Kidney epithelial cell (primary cell): ENCODE measurements around the gene AMN. TPM values are rescaled to one million over a fixed set of nuclear protein-coding genes. Genes with fewer than 3 reads are reported as not detected.

Experiments used
- DNase-seq: peaks from one replicate; pipeline ENCODE4 v3.0.0-alpha.2; 2010; ENCODE audit warnings: low read depth
- H3K27me3 ChIP-seq: 2 replicates; pipeline ENCODE4 v1.6.0; 2011; ENCODE audit warnings: low read length; ENCODE audit not compliant: control insufficient read depth, insufficient read depth
- H3K36me3 ChIP-seq: 2 replicates; pipeline ENCODE4 v1.5.1; 2011; ENCODE audit warnings: low read length; ENCODE audit not compliant: control insufficient read depth, insufficient read depth
- H3K4me3 ChIP-seq: 2 replicates; pipeline ENCODE4 v1.5.1; 2011; ENCODE audit warnings: low read depth, mild to moderate bottlenecking, control low read depth, low read length
- CTCF ChIP-seq: IDR thresholded peaks from 2 replicates; pipeline ENCODE4 v1.5.1; 2011; ENCODE audit warnings: mild to moderate bottlenecking, moderate library complexity, low read length, control low read depth, inconsistent platforms; ENCODE audit not compliant: insufficient read depth, poor library complexity, severe bottlenecking
- total RNA-seq: library from RNA; depleted of rRNA; stranded (reverse); fragments of >200 nt; gene quantifications from 2 replicates; pipeline ENCODE4 v1.2.3, GENCODE V29; 2015

The AMN gene
- total RNA-seq, 1 donor from 2014 or later, result 0.54 TPM

GRCh38 chr14:102909462-102909861 is 13.0 kb upstream of the AMN start:
- Histone ChIP-seq H3K4me3 (no peak overlapping the region), H3K27me3 (no peaks in the 10 kb centered on the region), H3K36me3 (no peaks in the 10 kb centered on the region)
- no peak for DNase-seq
- TF ChIP-seq CTCF, result no peak

GRCh38 chr14:102909911-102910310 is 12.6 kb upstream of the AMN start:
- H3K36me3 ChIP-seq, result no peaks in the 10 kb centered on the region
- no peak overlapping the region for H3K4me3 ChIP-seq
- DNase-seq, result no peak
- TF ChIP-seq CTCF, result no peak
- no peaks in the 10 kb centered on the region for H3K27me3 ChIP-seq

GRCh38 chr14:102910442-102910841 is 12.0 kb upstream of the AMN start:
- DNase-seq, result no peak
- H3K4me3 ChIP-seq, result no peak overlapping the region
- H3K36me3 ChIP-seq, result no peaks in the 10 kb centered on the region
- no peak for TF ChIP-seq CTCF
- H3K27me3 ChIP-seq, result no peaks in the 10 kb centered on the region

GRCh38 chr14:102911541-102911951 is 10.9 kb upstream of the AMN start:
- no peak overlapping the region for H3K4me3 ChIP-seq

GRCh38 chr14:102911991-102912761 is 10.3 kb upstream of the AMN start:
- DNase-seq, result no peak
- no peak for TF ChIP-seq CTCF
- H3K4me3 ChIP-seq, result no peak overlapping the region
- H3K36me3 ChIP-seq, result no peaks in the 10 kb centered on the region
- H3K27me3 ChIP-seq, result no peaks in the 10 kb centered on the region

More at GRCh38 chr14:102911541-102911951, 10.9 kb upstream of the AMN start:
- no peak for TF ChIP-seq CTCF
- no peak for DNase-seq
- no peaks in the 10 kb centered on the region for H3K36me3 ChIP-seq
- H3K27me3 ChIP-seq, result no peaks in the 10 kb centered on the region
